ENCODE measurements around the gene AREL1.

DNA sequence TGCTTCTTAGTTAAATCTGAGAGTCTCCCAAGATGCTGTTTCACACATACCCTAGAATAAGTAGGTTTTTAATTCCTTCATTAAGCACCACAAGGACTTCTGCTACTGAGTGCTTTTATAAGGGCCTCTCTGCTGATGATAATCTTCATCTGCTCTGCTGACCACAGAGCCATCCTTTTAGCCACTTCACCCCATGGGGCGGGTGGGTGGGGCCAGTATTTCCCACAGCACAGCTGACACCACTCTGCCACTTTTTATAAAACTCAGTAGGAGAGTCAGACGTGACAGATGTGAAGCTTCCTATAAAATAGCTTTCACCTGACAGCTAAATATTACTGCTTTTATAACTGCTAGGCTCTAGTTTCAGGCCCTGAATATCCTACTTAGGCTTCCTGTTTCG lies 20.3 kb upstream of the AREL1 start:
- TF ChIP-seq POLR2A (IDR thresholded peaks at IDR 0.05) (no peak), CTCF (IDR thresholded peaks at IDR 0.05) (no peak)
